NCI-H446 (cell line): Measurements from ENCODE around the gene RBM20.
A peak's percentile ranks its signal among the peaks of the same experiment; 100 is the strongest.

Source experiments
- DNase-seq, 2 experiments: peaks; one replicate each; lab custom pipeline; 2025; lab: John Stamatoyannopoulos, UW

Gene RBM20

DNA sequence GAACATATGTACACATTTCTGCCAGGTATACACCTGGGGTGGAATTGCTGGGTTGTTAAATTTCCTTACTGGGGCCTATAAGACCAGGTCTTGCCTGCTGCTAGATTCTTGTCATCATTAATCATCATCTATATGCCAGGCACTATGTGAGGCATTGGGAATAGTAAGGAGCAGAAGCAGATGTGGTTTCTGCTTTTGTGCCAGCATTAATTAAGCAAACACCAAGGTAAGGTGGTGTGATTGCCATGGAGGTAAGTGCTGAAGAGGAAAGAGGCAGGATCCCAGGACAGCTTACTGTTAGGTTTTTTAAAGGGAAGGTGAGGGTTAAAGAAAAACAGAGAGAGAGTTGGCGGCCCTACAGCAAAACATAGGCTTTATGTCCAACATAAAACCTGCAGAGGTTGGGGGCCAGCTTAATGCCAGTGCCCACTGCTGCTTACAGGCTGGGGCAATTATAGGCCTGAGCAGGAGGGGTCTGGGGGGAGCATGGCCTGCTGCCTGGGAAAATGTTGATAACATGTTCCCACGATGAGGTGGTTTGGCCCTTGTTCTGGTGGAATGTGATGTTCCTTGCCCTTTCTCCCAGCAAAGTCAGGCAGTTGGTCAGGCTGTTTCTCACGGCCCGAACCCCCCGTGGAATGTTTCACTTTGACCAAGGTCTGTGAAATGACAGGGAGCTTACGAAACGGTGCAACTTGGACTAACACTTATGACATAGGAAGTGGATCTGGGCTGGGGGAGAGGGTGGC is 93.9 kb downstream of the RBM20 start:
- DNase-seq: no peak

DNA sequence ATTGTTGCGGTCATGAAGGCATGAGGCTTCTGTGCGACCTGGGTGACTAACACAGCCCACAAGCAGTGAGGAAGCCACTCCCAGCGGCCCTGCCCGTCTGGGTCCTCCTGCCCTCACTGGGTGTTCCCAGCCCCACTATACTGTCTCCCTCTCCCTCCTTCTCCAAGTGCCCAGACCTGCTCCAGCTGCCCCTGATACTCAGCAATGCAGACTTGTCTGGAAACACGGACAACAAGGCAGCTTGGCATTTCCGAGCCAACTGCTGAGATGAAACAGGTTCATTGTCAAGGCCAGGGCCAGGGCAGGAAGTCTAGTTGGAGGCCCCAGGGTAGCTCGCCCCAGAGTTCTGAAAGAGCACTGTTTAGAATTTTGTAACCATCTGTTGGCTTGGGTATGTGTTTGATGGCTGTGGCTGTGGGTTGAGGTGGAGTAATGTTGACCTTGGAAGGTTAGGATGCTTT is 95.7 kb downstream of the RBM20 start:
- DNase-seq: no peak

DNA sequence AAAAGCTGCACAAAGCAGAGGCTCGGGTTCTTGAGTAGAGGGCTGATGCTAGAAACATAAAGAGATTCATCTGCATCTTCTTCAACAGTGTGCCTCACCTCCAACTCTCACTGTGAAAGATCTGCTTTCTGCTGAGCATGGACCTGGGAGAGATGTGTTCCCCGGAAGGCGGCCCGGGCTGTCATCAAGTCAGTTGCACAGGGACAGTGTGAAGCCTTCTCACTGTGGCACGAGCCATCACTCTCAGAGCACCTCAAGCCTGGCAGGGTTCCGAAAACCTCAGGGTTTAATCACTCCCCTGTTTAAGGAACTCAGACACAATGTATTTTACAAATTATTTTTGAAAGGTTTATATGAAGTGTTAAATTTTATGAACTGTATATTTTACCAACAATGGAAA is 98.7 kb downstream of the RBM20 start:
- no peak for DNase-seq

DNA sequence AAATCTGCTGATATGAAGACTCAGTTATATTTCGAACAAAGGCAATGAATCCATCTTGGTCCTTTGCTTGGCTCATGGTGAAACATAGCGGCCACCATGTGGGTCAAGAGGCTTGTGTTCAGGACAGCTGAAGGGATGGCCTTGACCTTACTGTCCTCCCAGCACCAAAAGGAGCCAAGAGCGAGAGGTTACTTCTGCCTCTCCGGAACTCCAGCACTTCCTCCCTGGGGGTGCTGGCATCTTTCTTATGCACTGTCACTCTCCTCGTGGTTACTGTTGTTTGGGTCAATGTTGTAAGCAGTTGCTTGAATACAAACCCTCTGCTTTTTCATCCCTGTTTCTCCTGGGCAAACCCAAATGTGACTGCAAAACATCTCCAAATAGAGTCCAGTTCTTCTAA is 100.6 kb downstream of the RBM20 start:
- DNase-seq: no peak

DNA sequence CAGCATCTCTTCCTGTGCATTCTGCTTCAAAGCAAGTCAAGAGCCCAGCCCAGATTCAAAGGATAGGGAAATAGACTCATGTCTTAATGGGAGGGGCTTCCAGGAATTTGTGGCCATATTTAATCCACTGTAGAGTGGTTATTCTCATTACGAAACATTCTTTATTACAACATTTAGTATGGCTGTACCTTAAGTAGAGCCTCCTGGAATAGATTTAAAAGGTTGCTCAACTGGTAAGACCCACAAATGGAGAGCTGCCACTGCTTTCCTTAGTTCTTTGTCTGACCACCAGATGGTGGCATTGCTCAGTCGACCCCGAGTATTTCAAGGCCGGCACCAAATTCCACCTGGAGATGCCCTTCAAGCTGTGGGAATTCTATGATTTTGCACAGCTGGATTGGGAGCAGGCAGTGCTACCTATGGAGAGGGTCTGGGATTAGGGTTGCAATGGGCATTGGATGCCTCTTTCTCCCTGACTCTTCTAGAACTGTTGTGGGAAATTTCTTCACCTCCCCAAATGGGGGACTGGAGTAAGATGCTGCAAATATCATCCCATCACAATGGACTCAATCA is 102.2 kb downstream of the RBM20 start:
- DNase-seq: peak; percentile 8 to 43

DNA sequence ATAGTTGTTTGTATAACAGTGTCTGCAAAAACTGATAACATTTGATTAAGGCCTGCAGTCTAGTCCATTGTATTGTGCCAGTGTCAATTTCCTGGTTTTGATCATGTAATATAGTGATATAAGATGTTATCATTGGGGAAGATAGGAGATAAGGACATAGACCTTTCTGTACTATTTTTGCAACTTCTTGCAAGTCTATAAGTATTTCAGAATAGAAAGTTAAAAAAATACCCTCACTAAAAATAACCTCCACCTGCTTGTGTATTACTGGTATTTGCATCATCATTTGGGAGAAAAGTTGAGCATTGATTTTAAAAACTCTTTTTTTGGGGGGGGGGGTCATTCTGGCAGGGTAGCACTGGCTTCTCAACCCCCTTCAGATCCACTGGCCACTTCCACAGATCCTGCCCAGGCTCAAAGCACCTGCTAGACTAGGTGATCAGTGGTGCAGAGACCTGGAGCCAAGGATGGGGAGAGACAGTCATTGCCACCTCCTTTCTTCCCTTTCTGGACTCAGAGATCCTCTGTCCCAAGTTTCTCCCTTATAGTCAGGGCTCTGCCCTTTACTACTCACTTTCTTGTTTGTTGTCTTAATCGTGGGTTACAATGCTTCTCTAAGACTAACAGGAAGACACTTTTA is 103.0 kb downstream of the RBM20 start:
- DNase-seq: no peak

DNA sequence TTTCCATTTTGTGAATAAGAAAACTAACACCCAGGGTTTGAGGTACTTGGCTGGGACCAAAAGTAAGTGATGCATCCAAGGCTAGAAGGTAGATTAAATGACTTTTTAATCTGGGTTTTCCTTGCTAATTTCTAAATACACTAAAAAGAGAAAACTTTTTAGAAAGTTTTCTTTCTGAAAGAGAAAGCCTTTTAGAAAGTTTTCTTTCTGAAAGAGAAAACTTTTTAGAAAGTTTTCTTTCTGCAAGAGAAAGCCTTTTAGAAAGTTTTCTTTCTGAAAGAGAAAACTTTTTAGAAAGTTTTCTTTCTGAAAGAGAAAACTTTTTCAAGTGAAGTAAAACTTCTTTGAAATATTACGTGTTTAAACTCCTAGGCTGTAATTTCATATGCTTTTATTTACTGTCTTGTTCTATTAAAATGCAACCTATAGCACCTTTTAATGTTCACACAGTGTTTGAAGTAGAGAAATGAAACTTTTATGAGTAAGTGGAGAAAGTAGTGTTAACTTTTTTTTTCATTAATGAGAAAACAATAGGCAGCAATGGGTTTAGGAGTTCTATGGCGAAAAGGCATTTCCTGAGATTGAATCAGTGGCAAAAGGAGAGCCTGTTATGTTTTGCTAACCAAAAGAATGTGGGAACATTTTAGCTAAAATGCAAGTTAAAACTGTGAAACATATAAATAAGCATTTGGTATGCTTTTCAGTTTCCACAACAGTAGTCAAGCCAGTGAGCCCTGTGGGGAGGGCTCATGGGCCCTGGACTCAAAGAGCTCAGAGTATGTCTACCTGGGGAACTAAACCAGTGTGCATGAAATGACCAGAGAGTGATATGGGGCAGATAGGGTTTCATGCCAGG is 103.7 kb downstream of the RBM20 start:
- DNase-seq: no peak

DNA sequence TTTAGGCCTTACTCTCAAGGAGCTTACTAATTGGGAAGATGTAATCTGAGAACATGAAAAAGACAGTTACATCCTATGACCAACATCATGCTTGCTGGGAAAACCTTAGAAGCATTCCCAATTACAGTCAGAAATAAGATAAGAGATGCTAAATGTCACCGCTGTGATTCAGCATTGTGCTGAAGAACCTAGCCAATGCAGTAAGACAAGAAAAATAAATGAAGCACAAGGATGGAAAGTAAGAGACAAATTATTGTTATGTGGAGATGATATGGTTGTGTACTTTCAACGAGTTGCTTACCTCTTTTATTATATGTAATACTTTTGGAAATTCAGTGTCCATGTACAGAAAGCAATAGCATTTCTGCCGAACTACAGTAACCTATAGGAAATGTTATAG is 104.8 kb downstream of the RBM20 start:
- DNase-seq: no peak

DNA sequence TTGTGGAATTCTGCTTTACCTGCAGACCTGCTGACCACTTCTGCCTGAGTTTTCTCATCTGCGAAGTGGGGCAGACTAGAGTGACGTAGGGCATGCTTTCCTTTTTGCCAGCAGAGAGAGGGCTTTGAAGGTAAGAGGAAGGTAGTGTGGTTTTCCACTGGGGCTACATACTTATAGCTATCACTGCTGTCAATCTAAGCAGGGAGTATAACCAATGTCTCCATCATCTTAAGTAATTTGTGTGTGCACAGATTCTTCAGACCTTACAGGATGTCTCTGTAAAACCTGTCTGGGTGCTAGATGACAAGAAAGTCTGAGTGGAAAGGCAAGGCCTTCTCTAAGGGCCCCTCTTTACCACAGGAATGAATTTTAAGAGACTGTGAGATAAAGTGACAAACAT is 106.8 kb downstream of the RBM20 start:
- DNase-seq: no peak

DNA sequence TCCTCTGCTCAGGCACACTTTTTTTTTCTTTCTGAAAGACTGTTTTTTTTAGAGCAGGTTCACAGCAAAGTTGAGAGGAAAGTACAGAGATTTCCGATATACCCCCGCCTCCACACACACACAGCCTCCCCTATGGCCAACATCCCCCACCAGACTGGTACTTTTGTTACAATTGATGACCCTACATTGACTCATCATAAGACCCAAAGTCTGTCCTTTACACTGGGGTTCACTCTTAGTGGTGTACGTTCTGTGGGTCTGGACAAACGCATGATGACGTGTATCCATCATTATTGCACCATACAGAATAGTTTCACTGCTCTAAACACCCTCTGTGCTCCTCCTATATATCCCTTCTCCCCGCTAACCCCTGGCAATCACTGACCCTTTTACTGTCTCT is 107.7 kb downstream of the RBM20 start:
- DNase-seq: no peak

DNA sequence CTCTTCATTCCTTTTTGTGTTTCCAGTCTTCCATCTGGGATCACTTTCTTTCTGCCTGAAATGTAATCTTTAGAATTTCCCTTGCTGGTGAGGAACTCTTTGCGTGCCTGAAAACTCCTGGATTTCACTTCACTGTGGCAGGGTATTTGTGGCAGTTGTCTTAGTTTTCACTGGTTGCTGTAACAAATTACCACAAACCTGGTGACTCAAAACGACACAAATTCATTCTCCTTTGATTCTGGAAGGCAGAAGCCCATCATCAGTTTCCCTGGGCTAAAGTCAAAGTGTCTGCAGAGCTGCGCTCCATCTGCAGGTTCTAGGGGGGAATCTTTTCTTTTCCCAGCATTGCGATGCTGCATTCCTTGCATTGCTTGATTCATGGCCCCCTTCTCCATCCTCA is 109.3 kb downstream of the RBM20 start:
- DNase-seq: no peak

DNA sequence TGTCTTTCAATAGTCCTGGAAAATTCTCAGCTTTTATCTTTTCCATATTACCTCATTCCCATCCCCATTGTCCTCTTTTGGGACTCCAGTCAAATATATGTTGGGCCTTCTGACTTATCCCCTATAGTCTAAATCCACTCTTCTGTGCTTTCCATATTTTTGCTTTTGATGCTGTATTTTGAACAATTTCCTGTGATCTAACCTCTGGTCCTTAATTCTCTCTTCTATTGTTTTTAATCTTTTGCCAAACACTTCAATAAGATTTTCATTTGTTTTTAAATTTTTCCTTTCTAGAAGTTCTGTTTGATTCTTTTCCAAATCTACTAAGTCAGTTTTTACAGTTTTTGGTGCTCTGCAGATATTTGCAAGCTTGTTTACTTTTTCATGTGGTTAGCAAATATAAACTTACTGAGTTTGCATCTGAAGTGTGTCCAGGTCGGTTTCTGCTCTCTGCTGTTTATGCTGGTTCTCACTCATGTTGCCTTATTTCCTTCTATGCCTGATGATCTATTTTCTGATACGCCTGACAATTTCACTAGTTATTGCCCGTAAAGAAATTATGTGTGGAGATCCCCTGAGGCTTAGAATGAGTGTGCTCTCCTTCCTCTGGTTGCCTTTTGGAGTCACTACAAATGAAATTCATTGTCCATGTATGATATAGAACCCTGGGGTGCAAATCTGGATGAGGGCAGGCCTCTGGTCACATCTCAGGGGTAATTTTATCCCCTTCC is 110.4 kb downstream of the RBM20 start:
- DNase-seq: no peak

DNA sequence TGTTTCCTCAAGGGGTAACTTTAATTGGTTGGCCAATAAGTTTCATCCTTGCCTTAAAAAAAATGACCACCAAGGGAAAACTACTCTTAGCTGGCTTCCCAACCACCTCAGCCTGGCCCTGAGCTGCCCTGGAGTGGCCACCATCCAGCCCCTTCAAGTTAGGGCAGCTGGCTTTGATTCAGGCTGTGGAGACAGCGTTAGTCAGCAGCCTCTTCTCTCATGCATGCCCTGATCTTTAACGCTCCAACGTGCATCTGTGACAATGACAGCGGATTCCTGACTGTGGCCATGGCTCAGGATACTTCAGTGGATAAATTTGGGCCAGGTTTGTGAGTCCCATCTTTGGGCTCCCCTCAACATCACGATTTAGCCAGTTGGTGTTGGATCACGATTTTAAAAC is 111.6 kb downstream of the RBM20 start:
- peak in 1 of 2 experiments; percentile 8 for DNase-seq

DNA sequence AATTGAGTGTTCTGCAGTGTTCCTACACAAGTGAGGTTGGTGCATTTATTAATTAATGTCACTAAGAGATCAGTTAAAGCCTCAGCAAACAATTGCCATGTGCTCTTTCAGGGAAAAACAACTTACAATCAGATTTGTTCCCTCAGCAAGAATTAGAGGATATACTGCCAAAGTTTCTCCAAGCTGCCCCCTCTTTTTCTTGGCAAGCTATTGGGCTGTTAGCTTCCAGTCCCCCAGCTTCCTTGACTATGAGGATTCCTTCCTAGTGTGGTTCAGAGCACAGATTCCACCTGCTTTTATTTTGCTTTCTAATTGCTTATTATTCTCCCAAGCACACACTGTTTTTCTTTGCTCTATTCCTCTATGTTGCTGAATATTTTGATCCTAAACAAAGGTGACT is 112.7 kb downstream of the RBM20 start:
- DNase-seq: no peak

DNA sequence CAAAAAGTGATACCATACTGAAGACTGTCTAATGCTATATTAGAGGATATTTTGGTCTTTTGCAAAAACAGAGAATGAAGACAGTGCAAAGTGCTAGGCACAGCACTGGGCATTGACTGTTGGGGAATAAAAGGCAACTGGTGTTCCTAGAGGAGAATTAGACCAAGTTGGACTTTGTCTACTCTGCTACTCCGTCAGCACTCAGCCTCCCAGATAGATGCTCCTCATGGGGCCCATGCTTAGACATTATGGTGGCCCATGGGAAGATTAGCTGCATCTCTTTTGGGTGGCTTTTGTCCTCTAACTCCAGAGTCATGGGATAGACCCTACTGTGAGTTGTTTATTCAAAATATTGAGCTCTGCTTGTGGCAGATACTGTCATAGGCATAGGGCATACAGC is 113.5 kb downstream of the RBM20 start:
- DNase-seq: no peak

DNA sequence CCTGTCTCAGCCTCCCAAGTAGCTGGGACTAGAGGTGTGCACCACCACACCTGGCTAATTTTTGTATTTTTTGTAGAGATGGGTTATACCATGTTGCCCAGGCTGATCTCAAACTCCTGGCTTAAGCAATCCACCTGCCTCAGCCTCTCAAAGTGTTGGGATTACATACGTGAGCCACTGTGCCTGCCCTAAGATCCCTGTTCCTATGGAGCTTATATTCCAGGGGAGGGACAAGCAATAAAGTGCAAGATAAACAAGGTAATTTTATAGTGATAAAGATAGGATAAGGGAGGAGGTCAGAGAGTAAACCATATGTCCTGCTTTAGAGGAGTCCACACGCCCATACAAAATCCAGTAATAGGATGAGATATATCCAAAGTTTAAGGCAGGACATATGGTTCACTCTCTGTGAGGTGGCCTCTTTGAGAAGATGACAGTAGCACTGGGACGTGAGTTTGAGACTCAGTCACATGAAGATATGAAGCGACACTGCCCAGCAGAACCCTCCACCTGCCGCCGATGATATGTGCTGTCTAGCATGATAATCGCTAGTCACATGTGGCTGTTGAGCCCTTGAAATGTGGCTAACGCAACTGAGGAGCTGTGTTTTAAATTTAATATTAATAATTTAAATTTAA is 114.1 kb downstream of the RBM20 start:
- DNase-seq: no peak

DNA sequence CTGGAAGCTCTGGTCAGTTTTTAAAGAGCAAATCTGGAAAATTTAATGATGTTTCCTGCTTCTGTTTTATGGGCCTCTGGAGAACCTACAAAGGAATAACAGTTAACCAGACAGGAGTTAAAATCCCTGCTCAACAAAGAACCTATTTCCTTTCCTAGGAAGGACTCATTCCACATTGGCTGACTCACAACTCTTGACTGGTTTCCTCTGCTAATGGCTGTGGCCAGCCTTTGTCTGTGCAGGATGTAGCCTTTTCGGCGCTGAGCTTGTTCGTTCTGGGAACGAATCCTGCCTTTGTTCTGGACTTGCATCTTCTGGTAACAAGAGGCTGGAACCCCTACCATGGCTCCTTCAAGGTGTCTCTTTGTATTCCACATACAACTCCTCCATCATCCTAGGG is 114.8 kb downstream of the RBM20 start:
- no peak for DNase-seq

DNA sequence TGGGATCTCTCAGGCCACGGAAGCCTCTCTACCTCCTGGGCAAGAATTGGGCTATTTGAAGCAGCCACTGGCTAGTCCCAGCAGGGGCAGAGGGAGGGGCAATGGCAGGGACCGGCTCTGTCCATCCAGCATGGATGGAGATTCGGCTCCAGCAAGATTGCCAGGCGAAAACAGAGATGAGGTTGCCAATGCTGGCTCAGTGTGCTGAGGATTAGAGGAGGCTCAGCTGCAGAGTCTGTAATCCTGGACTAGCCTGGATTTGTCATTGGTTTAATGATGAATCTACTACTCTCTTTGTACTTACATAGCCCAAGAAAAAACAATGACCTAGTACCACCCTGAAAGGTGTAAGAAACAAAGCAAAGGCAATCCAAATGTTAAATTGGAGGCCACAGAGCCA is 115.4 kb downstream of the RBM20 start:
- DNase-seq: no peak

DNA sequence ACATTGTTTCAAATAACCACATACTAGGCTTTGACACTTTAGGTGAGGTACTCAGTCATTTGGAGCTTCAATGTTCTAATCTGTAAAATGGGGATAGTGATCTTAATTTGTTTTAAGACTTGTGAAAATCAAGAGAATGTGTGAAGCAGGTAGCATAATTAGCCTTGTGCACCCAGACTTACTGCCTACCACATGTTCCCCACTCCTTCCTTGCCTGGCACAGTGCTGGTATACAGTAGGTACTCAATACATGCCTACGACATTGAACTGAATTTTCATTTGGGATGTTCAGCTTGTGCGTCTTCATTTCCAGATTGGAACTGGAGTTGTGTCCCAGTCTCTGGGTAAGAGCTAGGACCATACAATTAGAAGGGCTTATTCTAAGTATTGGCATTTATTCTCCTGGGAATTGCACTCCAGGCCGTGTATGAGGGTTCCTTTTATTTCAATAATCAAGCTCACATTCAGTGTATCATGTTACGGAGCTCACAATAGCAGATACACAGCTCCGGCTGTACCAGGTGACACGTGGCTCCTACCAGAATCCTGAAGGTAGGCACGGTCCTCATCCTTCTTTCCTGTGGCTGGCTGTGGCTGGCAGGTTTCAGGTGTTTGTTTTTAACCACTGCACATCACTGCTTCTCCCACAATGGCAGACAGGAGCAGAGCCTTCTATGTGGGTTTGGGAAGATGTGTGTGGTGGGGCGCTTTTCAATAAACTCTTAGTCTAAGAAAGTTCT is 118.1 kb downstream of the RBM20 start:
- DNase-seq: no peak

DNA sequence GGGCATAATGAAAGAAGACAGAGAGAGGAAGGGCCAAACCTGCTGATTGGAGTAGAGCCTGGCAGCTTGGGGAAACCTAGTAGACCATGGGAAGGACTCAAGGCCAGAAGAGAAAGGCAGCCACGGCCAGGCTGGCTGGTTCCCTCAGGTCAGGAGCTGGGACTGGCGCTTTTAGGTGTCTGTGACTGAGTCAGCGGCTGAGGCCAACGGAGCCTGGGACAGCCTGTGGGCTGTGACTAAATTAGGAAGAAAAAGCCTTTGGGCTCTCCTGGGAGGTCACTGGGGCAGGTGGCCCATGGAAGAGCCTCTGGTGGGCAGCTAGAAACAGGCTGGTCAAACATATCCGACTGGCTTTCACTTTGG is 118.7 kb downstream of the RBM20 start:
- no peak for DNase-seq

DNA sequence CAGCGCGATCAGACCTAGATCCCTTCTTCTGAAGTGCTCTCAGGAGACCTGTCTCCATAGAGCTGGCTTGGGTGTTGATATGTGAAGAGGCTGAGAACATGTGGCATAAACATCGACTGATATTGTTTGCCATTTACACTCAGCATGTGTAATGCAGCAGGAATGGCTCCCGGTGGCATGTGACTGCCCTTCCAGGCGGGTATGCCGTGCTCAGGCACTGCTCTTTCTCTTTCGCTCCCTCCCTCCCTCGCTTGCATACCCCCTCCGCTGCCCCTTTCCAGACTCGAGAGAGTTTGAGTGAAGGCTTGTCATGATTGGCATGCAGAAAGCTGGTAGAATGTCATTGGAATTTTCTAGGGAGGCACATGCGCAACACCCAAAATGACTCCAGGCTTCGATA is 120.2 kb downstream of the RBM20 start:
- DNase-seq: no peak
